ENCODE measurements around the gene MAGI2. TPM values are rescaled to one million over a fixed set of nuclear protein-coding genes. Genes with fewer than 3 reads are reported as not detected.

The MAGI2 gene
- total RNA-seq, 1 experiment from 2014 or later, result 6.2 TPM

GRCh38 chr7:79257959-79258358 is 195.5 kb downstream of the MAGI2 start:
- Histone ChIP-seq H3K27me3 (ENCODE audit: control insufficient read depth, insufficient read depth, low read length) (no peaks in the 10 kb centered on the region), H3K4me3 (ENCODE audit: insufficient read depth, low read depth, low read length) (no peak overlapping the region), H3K36me3 (replicated peaks; ENCODE audit: control insufficient read depth, insufficient read depth, low read length) (no peaks in the 10 kb centered on the region)
- DNase-seq, result no peak

GRCh38 chr7:79245623-79246249 is 207.7 kb downstream of the MAGI2 start:
- no peak for DNase-seq
- Histone ChIP-seq H3K36me3 (replicated peaks; ENCODE audit: control insufficient read depth, insufficient read depth, low read length) (no peaks in the 10 kb centered on the region), H3K4me3 (ENCODE audit: insufficient read depth, low read depth, low read length) (no peak overlapping the region), H3K27me3 (ENCODE audit: control insufficient read depth, insufficient read depth, low read length) (no peaks in the 10 kb centered on the region)

GRCh38 chr7:79244482-79244881 is 209.0 kb downstream of the MAGI2 start:
- Histone ChIP-seq H3K36me3 (replicated peaks; ENCODE audit: control insufficient read depth, insufficient read depth, low read length) (no peaks in the 10 kb centered on the region), H3K4me3 (ENCODE audit: insufficient read depth, low read depth, low read length) (no peak overlapping the region), H3K27me3 (ENCODE audit: control insufficient read depth, insufficient read depth, low read length) (no peaks in the 10 kb centered on the region)
- DNase-seq, result no peak

GRCh38 chr7:79241288-79242060 is 212.0 kb downstream of the MAGI2 start:
- Histone ChIP-seq H3K36me3 (replicated peaks; ENCODE audit: control insufficient read depth, insufficient read depth, low read length) (no peaks in the 10 kb centered on the region), H3K27me3 (ENCODE audit: control insufficient read depth, insufficient read depth, low read length) (no peaks in the 10 kb centered on the region), H3K4me3 (ENCODE audit: insufficient read depth, low read depth, low read length) (no peak overlapping the region)
- DNase-seq, result no peak

- no peak for DNase-seq
- Histone ChIP-seq H3K4me3 (ENCODE audit: insufficient read depth, low read depth, low read length) (no peak overlapping the region), H3K36me3 (replicated peaks; ENCODE audit: control insufficient read depth, insufficient read depth, low read length) (no peaks in the 10 kb centered on the region), H3K27me3 (ENCODE audit: control insufficient read depth, insufficient read depth, low read length) (no peaks in the 10 kb centered on the region)
Observed at GRCh38 chr7:79240413-79240812, 213.1 kb downstream of the MAGI2 start.

- no peak overlapping the region for H3K4me3 ChIP-seq (ENCODE audit: insufficient read depth, low read depth, low read length)
- no peaks in the 10 kb centered on the region for H3K27me3 ChIP-seq (ENCODE audit: control insufficient read depth, insufficient read depth, low read length)
- no peak for DNase-seq
- no peaks in the 10 kb centered on the region for H3K36me3 ChIP-seq (replicated peaks; ENCODE audit: control insufficient read depth, insufficient read depth, low read length)
Observed at GRCh38 chr7:79236352-79237028, 217.0 kb downstream of the MAGI2 start.

GRCh38 chr7:79227044-79227443 is 226.4 kb downstream of the MAGI2 start:
- DNase-seq, result no peak
- Histone ChIP-seq H3K27me3 (ENCODE audit: control insufficient read depth, insufficient read depth, low read length) (no peaks in the 10 kb centered on the region), H3K4me3 (ENCODE audit: insufficient read depth, low read depth, low read length) (no peak overlapping the region), H3K36me3 (replicated peaks; ENCODE audit: control insufficient read depth, insufficient read depth, low read length) (no peaks in the 10 kb centered on the region)

GRCh38 chr7:79221211-79221610 is 232.3 kb downstream of the MAGI2 start:
- DNase-seq, result no peak
- no peaks in the 10 kb centered on the region for H3K27me3 ChIP-seq (ENCODE audit: control insufficient read depth, insufficient read depth, low read length)
- H3K4me3 ChIP-seq (ENCODE audit: insufficient read depth, low read depth, low read length), result no peak overlapping the region
- no peaks in the 10 kb centered on the region for H3K36me3 ChIP-seq (replicated peaks; ENCODE audit: control insufficient read depth, insufficient read depth, low read length)

GRCh38 chr7:79217976-79218626 is 235.4 kb downstream of the MAGI2 start:
- no peak for DNase-seq
- Histone ChIP-seq H3K4me3 (ENCODE audit: insufficient read depth, low read depth, low read length) (no peak overlapping the region), H3K27me3 (ENCODE audit: control insufficient read depth, insufficient read depth, low read length) (no peaks in the 10 kb centered on the region), H3K36me3 (replicated peaks; ENCODE audit: control insufficient read depth, insufficient read depth, low read length) (no peaks in the 10 kb centered on the region)

- DNase-seq, result no peak
- Histone ChIP-seq H3K36me3 (replicated peaks; ENCODE audit: control insufficient read depth, insufficient read depth, low read length) (no peaks in the 10 kb centered on the region), H3K27me3 (ENCODE audit: control insufficient read depth, insufficient read depth, low read length) (no peaks in the 10 kb centered on the region), H3K4me3 (ENCODE audit: insufficient read depth, low read depth, low read length) (no peak overlapping the region)
Observed at GRCh38 chr7:79217468-79217867, 236.0 kb downstream of the MAGI2 start.

- H3K4me3 ChIP-seq (ENCODE audit: insufficient read depth, low read depth, low read length), result no peak overlapping the region
- no peak for DNase-seq
- no peaks in the 10 kb centered on the region for H3K36me3 ChIP-seq (replicated peaks; ENCODE audit: control insufficient read depth, insufficient read depth, low read length)
Observed at GRCh38 chr7:79216236-79216635, 237.2 kb downstream of the MAGI2 start.

GRCh38 chr7:79212334-79212733 is 241.1 kb downstream of the MAGI2 start:
- DNase-seq, result no peak
- Histone ChIP-seq H3K27me3 (ENCODE audit: control insufficient read depth, insufficient read depth, low read length) (no peaks in the 10 kb centered on the region), H3K36me3 (replicated peaks; ENCODE audit: control insufficient read depth, insufficient read depth, low read length) (no peaks in the 10 kb centered on the region), H3K4me3 (ENCODE audit: insufficient read depth, low read depth, low read length) (no peak overlapping the region)

More at GRCh38 chr7:79216236-79216635, 237.2 kb downstream of the MAGI2 start:
- no peaks in the 10 kb centered on the region for H3K27me3 ChIP-seq (ENCODE audit: control insufficient read depth, insufficient read depth, low read length)

GRCh38 chr7:79211724-79212123 is 241.7 kb downstream of the MAGI2 start:
- Histone ChIP-seq H3K36me3 (replicated peaks; ENCODE audit: control insufficient read depth, insufficient read depth, low read length) (no peaks in the 10 kb centered on the region), H3K4me3 (ENCODE audit: insufficient read depth, low read depth, low read length) (no peak overlapping the region), H3K27me3 (ENCODE audit: control insufficient read depth, insufficient read depth, low read length) (no peaks in the 10 kb centered on the region)
- DNase-seq, result no peak

GRCh38 chr7:79199961-79200360 is 253.5 kb downstream of the MAGI2 start:
- no peaks in the 10 kb centered on the region for H3K27me3 ChIP-seq (ENCODE audit: control insufficient read depth, insufficient read depth, low read length)
- no peak for DNase-seq
- H3K36me3 ChIP-seq (replicated peaks; ENCODE audit: control insufficient read depth, insufficient read depth, low read length), result no peaks in the 10 kb centered on the region
- H3K4me3 ChIP-seq (ENCODE audit: insufficient read depth, low read depth, low read length), result no peak overlapping the region
